Skeletal muscle cell (primary cell): ENCODE measurements around the gene PRPF8.
"Not testable (repeated sequence)": the region's sequence is repeated elsewhere in the genome, so short reads cannot be mapped to it uniquely, and the experiment has no call there.

ENCODE experiments used
- DNase-seq: peaks from one replicate; pipeline ENCODE4 v3.0.0-alpha.2; 2010; ENCODE audit warnings: low read depth
- H3K4me3 ChIP-seq: 2 replicates; pipeline ENCODE4 v1.5.1; 2011; ENCODE audit warnings: low read depth, mild to moderate bottlenecking, control low read depth, low read length, moderate library complexity

Gene PRPF8

GRCh38 chr17:1684378-1685189 is at the start of gene PRPF8:
PRPF8 (minus strand) TSS chr17:1684867; CDS start chr17:1684571, 296 bp downstream.
- DNase-seq = peak; percentile 89
- H3K4me3 ChIP-seq = peak within 1 kb of the TSS; percentile 77

DNA sequence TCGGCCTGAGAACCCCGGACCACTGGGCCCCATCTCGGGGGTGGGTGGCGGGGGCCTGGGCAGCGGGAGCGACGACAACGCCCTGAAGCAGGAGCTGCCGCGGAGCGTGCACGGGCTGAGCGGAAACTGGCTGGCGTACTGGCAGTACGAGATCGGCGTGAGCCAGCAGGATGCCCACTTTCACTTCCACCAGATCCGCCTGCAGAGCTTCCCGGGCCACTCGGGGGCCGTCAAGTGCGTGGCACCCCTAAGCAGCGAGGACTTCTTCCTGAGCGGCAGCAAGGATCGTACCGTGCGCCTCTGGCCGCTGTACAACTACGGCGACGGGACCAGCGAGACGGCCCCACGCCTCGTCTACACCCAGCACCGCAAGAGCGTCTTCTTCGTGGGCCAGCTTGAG is 49.1 kb upstream of the PRPF8 start:
- no peak overlapping the region for H3K4me3 ChIP-seq

GRCh38 chr17:1732833-1733321 is 48.2 kb upstream of the PRPF8 start:
- no peak overlapping the region for H3K4me3 ChIP-seq

More for the DNA sequence above, 49.1 kb upstream of the PRPF8 start:
- no peak for DNase-seq

DNA sequence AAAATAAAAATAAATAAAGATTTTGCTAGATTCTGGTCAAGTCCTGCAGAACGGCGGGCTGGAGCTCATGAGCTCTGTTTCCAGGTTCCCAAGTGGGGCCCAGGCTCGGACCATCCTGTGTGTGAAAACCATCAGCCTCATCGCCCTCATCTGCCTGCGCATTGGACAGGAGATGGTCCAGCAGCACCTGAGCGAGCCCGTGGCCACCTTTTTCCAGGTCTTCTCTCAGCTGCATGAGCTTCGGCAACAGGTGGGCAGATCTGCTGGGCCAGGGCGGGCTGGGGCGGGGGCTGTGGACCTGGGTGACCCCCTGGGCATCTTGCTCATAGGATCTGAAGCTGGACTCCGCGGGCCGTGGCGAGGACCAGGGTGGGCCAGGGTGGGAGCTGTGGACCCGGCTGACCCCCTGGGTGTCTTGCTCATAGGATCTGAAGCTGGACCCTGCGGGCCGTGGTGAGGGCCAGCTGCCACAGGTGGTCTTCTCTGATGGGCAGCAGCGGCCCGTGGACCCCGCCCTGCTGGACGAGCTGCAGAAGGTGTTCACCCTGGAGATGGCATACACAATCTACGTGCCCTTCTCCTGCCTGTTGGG is 47.7 kb upstream of the PRPF8 start:
- DNase-seq = no peak

More at GRCh38 chr17:1732833-1733321, 48.2 kb upstream of the PRPF8 start:
- no peak for DNase-seq

GRCh38 chr17:1731194-1731506 is 46.5 kb upstream of the PRPF8 start:
- H3K4me3 ChIP-seq = no peak overlapping the region
- DNase-seq = no peak

More for the DNA sequence above, 47.7 kb upstream of the PRPF8 start:
- H3K4me3 ChIP-seq = no peak overlapping the region

GRCh38 chr17:1730326-1731193 is 45.9 kb upstream of the PRPF8 start:
- H3K4me3 ChIP-seq = no peak overlapping the region
- peak; percentile 81 for DNase-seq

DNA sequence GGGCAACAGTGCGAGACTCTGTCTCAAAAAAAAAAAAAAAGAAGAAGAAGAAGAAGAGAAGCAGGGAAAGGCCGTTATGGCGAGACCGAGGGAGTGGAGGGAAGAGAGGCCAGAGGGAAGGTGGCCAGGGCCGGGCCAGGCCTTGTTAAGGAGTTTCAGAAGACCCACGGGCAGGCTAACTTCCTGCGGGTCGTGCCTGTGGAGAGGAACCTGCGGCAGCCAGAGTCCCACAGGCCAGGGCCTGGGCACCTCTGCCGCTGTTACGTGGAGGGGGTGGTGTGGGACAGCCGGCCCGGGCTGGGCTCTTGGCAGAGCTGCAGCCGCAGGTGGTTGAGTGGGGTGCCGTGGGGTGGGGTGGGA is 45.3 kb upstream of the PRPF8 start:
- no peak for DNase-seq
- no peak overlapping the region for H3K4me3 ChIP-seq

DNA sequence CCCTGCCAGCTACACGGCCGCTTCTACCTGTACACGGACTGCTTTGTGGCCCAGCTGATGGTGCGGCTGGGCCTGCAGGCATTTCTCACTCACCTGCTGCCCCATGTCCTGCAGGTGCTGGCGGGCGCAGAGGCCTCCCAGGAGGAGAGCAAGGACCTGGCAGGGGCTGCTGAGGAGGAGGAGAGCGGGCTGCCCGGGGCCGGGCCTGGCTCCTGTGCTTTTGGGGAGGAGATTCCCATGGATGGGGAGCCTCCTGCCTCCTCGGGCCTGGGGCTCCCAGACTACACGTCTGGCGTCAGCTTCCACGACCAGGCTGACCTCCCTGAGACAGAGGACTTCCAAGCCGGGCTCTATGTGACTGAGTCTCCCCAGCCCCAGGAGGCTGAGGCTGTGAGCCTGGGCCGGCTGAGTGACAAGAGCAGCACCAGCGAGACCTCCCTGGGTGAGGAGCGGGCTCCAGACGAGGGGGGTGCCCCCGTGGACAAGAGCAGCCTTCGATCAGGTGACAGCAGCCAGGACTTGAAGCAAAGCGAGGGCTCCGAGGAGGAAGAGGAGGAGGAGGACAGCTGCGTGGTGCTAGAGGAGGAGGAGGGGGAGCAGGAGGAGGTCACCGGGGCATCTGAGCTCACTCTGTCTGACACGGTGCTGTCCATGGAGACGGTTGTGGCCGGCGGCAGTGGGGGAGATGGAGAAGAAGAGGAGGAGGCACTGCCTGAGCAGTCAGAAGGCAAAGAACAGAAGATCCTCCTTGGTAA is 43.4 kb upstream of the PRPF8 start:
- no peak overlapping the region for H3K4me3 ChIP-seq
- DNase-seq = no peak

DNA sequence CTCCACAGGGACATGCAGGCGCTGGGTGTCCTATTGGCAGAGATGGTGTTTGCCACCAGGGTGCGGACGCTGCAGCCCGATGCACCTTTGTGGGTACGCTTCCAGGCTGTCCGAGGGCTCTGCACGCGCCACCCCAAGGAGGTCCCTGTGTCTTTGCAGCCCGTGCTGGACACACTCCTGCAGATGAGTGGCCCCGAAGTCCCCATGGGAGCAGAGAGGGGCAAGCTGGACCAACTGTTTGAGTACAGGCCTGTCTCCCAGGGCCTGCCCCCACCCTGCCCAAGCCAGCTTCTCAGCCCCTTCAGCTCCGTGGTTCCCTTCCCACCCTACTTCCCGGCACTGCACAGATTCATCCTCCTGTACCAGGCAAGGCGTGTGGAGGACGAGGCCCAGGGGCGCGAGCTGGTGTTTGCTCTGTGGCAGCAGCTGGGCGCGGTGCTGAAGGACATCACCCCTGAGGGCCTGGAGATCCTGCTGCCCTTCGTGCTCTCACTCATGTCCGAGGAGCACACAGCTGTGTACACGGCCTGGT is 42.7 kb upstream of the PRPF8 start:
- H3K4me3 ChIP-seq = no peak overlapping the region

GRCh38 chr17:1726626-1727257 is 42.1 kb upstream of the PRPF8 start:
- H3K4me3 ChIP-seq = no peak overlapping the region
- DNase-seq = no peak

More for the DNA sequence above, 42.7 kb upstream of the PRPF8 start:
- DNase-seq = no peak

DNA sequence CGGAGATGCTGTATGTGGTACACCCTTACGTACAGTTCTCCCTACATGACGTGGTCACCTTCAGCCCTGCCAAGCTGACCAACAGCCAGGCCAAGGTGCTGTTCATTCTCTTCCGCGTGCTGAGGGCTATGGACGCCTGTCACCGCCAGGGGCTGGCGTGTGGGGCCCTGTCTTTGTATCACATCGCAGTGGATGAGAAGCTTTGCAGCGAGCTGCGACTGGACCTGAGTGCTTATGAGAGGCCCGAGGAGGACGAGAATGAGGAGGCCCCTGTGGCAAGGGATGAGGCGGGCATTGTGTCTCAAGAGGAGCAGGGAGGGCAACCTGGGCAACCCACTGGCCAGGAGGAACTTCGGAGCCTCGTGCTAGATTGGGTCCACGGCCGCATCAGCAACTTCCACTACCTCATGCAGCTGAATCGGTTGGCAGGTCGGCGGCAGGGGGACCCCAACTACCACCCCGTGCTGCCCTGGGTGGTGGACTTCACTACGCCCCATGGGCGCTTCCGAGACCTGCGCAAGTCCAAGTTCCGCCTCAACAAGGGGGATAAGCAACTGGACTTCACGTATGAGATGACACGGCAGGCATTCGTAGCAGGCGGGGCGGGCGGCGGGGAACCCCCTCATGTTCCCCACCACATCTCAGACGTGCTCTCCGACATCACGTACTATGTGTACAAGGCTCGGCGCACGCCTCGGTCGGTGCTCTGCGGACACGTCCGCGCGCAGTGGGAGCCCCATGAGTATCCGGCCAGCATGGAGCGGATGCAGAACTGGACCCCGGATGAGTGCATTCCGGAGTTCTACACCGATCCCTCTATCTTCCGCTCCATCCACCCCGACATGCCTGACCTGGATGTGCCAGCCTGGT is 41.2 kb upstream of the PRPF8 start:
- H3K4me3 ChIP-seq = peak overlapping the region; percentile 59
- DNase-seq = no peak

DNA sequence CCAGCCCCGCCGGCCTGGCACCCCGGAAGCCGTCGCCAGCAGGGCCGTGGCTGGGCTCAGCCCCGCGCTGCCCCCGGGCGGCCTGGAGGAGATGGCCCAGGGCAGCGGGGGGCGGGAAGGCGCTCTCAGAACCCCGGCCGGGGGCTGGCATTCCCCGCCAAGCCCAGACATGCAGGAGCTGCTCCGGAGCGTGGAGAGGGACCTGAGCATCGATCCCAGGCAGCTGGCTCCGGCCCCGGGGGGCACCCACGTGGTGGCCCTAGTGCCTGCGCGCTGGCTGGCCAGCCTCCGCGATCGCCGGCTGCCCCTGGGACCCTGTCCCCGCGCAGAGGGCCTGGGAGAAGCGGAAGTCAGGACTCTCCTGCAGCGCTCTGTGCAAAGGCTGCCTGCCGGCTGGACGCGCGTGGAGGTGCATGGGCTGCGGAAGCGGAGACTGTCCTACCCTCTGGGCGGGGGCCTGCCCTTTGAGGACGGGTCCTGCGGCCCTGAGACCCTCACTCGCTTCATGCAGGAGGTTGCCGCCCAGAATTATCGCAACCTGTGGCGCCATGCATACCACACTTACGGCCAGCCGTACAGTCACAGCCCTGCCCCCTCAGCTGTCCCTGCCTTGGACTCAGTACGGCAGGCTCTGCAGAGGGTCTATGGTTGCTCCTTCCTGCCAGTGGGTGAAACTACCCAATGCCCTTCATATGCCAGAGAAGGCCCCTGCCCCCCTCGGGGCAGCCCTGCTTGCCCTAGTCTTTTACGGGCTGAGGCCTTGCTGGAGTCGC is 40.4 kb upstream of the PRPF8 start:
- no peak for DNase-seq
- H3K4me3 ChIP-seq = peak overlapping the region; percentile 59

DNA sequence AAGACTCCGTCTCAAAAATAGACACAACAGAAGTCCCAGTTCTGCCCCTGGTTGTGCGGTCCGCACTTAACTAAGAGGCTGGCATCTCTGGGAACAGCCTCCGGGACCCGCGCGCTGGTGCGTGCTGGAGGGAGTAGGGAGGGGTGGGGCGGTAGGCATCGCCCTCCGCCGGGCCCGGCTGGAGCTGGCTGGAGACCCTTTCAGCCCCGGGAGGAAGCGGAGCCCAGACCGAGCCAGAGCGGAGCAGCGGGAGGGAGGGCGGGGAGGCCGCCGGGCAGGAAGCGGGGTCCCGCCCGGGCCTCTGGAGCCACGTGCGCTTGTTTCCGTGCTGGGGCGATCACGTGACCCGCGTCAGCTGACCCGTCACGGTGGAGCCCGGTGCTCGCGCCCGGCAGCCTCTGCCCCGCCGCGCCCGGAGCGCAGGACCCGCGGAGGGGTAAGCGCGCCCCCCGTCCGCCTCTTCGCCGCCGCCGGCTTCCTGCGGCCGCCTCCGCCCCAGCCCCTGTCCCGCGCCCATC is 39.7 kb upstream of the PRPF8 start, which contains the start of gene WDR81:
TSS of gene WDR81 (plus strand) at position 354 of the 518 bp plus-strand sequence. CDS start 256 bp downstream, outside the sequence.
- H3K4me3 ChIP-seq = peak within 1 kb of the TSS; percentile 59

GRCh38 chr17:1722022-1722421 is 37.4 kb upstream of the PRPF8 start:
- DNase-seq, H3K4me3 ChIP-seq: not testable (repeated sequence)

More for the DNA sequence above, 39.7 kb upstream of the PRPF8 start, which contains the start of gene WDR81:
- DNase-seq = peak; percentile 48

DNA sequence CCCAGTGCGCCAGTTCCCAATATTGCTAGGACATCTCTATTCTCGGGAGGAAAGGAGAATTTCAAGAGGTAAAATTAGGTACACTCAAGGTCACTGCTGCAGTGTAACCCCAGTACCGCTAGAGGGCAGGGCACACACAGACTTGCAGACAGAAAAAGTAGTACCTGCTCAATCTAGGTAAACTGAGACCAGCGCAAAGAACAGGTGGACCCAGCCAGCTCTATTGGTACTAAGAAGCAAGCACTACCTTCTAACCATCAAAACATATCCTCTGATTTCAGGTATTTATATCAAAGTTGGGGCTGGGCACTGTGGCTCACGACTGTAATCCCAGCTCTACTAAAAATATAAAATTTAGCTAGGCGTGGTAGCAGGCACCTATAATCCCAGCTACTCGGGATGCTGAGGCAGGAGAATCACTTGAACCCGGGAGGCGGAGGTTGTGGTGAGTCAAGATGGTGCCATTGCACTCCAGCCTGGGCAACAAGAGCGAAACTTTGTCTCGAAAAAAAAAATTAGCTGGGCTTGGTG is 36.3 kb upstream of the PRPF8 start:
- no peak overlapping the region for H3K4me3 ChIP-seq
- no peak for DNase-seq

- no peak for DNase-seq
- no peak overlapping the region for H3K4me3 ChIP-seq
These were observed 33.9 kb upstream of the PRPF8 start for GRCh38 chr17:1718362-1719165.
